Measurements from ENCODE around the gene ST6GALNAC2.
A peak's percentile ranks its signal among the peaks of the same experiment; 100 is the strongest.
"Not testable (repeated sequence)": the region's sequence is repeated elsewhere in the genome, so short reads cannot be mapped to it uniquely, and the experiment has no call there.

The ST6GALNAC2 gene

DNA sequence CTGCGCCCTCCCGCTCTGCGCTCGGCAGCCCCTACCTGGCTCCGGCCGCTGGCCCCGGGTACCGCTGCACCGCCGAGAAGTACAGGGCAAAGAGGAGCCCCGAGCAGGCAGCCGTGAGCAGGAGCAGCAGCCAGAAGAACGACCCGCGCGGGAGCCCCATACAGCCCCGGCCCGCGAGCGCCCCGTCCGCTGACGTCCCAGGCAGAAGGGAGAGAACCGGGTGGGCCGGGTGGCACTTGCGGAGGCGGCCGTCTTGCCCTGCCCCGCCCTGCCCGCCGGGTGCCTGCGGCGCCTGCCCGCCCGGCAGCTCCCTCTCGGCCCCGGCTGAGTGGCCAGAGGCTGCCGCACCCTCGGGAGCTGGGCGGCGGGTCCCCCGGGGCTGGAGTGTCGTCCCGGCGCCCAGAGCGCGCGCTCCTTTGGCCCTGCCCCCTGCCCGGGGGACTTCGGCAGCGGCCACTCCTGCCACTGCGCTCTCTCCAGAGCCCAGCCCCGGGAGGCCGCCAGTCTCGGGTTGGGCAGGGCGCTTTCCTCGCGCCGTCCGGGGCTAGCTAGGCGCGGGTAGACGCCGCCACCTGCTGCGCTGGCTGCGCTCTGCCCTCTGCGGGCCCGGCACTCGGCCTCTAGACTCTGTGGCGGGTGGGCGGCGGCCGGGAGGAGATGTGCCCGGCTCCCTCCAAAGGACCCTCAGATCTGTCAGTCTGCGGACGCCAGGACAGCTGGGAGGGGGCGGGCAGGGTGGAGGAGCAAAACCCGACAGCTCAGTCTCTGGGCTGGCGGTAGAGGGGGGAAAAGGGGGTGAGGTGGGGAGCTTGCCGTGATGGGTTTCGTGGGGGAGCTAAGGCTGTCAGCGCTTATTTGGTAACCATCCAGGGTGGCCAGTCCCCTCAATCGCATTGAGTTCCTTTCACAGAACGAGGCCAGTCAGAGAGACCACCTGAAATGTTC, at the start of gene ST6GALNAC2:
Gene ST6GALNAC2 (minus strand): TSS at position 212 of the 945 bp plus-strand sequence. CDS start 52 bp downstream, at position 160.
- DNase-seq: peak; percentile 41

DNA sequence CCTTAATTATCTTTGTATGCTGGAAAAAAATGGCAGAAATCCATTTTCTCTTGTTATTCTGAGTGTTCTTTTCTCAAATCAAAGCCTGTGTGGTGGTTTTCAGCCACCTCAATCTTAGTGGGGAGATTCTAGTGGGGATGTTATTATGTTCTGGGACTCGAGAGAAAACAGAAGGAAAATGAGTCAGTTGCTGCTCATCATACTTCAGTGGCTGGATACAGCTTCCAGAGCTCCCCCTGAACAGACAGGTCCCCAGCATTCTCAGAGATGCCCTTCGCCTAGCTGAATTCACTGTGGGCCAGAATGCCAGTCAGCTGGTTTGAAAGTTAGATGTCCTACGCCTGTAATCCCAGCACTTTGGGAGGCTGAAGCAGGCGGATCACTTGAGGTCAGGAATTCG, 49.4 kb upstream of the ST6GALNAC2 start:
- no peak for DNase-seq

DNA sequence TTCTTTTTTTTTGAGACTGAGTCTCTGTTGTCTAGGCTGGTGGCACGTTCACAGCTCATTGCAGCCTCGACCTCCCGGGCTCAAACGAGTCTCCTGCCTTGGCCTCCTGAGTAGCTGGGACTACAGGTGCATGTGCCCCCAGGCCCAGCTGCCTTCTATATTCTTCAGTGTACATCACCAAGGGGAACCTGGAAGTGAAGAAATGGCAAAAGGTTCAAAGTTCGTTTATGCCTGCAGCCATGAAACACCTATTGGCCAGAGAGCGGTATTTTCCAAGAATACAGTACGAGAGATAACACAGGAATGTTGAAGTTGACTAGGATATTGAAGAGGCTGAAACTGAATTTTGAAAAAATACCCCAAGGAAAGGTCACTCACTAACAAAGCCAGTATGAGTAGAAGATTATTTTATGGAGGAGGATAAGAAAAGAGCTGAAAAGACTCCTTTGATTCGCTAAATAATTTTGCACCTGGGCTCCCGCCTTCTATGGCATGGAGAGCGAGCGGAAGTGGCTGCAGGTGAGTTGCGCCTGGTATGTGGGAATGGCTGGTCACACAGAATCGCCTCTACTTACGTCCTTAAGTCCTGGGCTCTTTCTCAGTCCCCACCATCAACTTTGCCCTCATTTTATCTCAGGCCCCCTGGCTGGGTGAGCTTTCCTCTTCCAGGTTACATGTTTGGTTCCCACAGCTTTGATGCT, 48.1 kb upstream of the ST6GALNAC2 start:
- DNase-seq: no peak

DNA sequence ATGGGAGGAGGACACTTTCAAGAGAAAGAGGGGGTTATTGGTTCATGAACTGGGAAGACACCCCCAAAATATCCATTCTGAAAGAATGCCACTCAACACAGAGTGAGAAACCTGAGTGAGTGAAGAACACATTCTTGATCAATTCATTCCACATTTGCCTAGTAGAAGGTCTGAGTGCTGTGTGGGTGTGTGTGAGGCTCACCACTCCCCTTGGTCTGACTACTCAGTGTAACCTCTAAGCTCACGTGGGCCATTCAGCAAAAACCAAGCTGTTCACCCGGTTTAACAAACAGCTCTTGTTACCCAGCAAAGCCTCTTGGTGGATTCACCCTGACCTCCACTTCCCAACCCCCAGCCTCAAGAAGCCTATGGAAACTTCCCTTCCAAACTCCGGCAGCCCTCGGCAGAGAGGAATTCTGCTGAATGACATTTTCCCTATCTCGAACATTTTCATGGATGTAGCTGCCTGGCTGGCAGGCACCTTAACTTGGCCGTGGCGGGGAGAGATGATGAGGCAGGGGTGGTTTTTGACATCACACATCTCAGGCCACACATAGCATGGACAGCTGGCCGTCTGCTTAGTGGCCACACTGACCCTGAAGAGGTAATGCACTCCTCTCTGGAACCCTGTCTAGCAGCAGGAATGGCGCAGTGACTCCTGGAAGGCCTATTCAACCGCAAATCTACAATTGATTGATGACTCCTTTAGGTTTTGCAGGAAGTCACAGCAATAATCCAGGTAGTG, 46.3 kb upstream of the ST6GALNAC2 start:
- DNase-seq: no peak

DNA sequence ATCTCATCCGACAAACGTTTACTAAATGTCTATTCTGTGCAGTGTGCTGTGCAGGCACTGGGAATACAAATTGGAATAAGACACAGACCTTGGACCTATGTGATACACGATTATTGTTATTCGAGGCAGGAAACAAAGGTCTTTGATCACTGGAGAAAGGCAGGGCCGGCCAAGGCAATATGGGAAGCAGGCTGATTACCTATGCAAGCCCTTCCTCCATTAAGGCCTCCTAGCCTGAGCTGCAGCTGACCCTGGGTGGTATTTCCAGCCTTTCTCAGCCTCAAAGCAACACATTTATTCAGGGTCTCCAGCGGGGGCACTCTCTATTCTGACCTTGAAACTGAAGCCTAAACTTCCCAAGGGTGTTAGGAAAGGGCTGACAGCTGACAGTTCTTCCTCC, 44.5 kb upstream of the ST6GALNAC2 start:
- no peak for DNase-seq

DNA sequence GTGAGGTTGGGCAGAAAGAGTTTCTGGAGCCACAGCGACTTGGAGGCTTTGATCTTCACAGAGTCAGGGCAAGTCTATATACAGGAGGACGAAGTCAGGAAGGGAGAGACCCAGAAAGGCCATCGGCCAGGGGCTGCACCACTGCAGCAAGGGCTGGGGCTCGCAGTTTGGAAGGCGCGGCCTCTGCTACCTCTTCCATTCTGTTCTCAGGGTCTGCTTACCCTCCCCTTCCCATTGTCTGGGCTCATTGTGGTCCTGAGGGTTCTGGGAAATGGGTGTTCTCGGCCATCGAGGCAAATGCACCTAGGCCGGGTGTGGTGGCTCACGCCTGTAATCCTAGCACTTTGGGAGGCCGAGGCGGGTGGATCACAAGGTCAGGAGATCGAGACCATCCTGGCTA, 41.9 kb upstream of the ST6GALNAC2 start:
- DNase-seq: no peak

DNA sequence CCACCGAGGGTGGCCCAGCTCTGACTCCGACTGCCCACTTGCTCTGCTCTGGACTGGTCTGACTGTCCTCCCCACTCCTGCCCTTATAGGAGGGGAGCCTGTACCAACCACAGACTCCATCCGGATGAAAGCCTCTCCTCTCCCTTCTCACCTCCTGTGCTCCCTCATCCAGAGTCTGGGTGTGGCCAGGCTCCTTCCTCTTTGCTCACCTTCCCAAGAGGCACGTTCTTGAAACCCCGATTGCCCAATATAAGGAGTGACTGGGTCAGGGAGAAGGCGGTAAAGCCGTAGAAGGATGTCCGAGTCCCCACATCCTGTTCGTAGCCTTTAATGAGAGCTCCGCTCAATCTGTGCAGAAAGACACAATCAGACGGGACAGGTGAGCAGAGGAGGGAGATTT, 40.8 kb upstream of the ST6GALNAC2 start:
- no peak for DNase-seq

DNA sequence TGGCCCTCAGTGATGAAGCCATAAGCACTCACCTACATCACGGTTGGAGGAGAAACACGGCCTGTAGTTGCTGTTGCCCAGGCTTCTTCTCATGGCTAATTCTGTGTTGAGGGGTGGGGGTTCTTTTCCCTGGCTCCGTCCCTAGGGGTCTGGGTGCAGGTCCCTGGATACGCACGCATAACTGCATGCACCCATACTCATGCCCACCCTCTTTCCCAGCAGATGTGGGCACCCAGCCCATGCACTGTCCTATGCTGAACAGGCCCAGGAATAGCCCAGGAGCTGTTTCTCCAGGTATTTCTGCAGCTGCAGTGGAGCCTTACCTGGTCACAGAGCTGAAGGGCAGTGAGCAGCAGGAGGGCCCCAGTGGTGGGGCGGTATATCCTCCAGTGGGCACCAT, 39.8 kb upstream of the ST6GALNAC2 start:
- no peak for DNase-seq

DNA sequence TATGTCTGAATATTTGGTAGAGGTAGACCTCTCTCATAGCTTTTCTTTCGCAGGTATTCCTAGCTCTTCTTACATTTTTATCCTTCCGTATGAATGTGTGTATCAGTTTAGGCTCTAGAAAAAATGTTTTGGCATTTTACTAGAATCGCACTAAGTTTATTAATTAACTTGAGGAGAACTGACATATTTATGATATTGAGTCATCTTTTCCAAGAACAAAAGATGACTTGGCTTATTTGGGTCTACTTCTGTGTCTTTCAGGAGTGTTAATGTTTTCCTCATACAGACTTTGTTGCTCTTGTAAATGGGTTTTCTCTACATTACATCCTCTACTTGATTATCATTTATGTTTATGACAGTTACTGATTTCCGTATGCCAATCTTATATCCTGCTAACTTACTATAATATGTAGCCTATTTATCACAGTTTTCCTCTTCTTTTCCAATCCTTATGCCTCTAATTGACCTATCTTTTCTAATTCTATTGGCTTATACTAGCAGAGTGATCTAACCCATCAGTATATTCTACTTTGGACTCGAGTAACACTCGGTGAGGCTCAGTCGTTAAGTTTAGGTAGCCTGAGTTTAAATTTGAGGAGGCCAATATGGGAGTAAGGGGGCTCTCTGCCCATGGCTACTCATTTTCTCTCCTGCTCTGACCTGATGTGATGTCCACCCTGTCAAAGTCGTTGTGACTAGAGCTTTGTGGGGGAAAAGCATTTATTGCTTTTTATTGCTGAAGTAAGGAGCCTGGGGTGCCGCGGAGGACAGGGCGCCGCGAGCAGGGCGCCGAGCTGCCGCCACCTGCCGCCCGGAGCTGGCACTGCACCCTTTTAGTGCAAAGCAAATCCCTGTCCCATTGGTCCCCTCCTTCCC, 37.8 kb upstream of the ST6GALNAC2 start:
- peak; percentile 79 for DNase-seq

DNA sequence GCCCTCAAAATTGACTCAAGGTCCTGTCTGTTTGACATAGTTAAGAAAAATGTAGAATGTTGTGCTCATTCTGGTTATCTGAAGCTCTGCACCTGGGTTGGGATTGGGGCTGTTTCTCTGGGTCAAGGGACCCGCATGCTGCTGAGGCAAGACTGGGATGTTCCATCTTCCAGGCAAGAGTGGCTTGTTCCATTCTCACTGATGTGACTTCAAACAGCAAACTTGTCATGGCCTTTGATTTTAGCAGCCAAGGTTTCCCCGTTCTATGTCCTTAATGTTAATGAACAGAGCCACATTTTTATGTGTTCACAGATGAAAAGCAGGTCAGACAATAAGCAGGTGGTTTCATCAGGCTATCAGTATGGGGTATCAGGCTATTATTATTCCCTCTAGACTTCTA, 32.2 kb upstream of the ST6GALNAC2 start:
- DNase-seq: no peak

DNA sequence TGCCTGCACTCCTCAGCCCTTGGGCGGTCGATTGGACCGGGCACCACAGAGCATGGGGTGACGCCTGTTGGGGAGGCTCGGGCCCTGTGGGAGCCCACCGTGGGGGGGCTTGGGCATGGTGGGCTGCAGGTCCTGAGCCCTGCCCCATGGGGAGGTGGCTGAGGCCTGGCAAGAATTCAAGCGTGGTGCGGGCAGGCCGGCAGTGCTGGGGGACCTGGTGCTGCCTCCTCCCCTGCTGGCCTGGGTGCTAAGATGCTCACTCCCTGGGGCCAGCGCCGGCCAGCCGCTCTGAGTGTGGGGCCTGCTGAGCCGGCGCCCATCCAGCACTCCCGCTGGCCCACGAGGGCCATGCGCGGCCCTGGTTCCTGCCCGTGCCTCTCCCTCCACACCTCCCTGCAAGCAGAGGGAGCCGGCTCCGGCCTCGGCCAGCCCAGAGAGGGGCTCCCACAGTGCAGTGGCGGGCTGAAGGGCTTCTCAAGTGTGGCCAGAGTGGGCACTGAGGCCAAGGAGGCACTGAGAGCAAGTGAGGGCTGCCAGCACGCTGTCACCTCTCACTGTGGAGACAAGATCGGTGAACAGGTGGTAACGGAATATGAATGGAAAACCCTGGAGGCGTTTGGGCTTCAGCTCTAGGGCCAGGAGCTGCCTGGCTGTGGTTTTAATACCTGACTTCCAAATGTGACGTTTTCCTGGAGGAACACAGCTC, 29.4 kb upstream of the ST6GALNAC2 start:
- DNase-seq: no peak

DNA sequence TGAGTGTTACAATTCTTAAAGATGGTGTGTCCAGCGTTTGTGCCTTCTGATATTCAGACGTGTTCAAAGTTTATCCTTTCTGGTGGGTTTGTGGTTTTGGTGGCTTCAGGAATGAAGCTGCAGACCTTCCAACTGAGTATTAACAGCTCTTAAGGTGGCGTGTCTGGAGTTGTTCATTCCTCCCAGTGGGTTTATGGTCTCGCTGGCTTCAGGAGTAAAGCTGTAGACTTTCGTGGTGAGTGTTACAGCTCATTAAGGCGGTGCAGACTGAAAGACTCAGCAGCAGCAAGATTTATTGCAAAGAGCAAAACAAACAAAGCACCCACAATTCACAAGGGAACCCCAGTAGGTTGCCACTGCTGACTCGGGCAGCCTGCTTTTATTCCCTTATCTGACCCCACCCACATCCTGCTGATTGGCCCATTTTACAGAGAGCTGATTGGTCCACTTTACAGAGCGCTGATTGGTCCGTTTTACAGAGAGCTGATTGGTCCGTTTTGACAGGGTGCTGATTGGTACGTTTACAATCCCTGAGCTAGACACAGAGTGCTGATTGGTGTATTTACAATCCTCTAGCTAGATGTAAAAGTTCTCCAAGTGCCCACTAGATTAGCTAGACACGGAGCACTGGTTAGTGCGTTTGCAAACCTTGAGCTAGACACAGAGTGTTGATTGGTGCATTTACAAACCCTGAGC, 28.6 kb upstream of the ST6GALNAC2 start:
- DNase-seq: peak; percentile 43

DNA sequence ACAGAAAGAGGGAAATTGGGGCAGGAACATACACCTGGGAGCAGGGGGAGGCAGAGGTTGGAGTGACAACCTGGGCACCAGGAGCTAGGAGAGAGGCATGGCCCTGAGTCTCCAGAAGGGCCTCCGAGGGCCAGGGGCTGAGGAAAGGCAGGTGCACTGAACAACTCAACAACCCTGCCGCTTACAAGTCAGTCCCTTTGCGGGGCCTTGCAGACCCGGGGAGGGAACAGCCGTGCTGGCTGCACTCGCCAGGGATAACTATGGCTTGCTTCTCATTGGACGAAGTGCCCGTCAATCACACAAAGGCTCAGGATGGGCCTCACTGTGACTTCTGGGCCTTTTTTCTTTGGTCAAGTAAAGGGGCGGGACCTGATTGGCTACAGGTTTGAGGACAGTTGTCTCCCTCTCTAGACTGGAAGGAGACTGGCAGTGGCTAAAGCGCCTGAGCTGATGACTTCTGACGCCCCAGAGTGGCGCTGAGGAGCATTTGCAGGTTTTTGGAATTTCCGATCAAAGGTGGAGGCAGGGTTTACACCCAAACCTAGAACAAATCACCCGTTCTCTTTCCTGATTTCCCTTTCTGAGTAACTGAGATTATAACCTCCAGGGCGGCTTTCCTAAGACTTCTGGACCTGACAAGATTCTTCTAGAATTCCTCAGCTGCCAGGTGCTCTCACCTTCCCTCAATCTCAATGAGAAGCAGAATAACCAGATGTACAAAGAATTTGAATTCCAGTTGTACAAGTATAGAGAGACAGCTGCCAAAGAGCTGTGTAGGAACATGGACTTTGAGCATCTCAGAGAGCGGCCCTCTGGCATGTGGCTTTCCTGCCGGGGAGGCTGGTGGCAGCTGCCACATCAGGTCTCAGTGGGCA, 27.6 kb upstream of the ST6GALNAC2 start:
- DNase-seq: no peak

DNA sequence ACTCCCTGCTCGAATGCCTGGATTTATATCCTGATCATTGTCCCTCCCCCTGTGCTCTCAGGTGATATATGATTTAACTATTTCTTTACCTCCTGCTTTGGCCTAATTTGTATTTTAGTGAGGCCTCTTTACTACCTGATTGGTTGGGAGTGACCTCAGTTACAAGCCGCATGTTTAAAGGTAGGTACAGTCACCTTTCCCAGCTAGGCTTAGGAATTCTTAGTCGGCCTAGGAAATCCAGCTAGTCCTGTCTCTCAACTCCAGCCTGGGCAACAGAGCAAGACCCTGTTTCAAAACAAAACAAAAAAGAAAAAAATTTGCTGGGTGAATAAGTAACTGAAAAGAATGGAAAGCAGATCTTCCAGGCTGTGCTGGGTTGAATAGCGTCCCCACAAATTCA, 26.8 kb upstream of the ST6GALNAC2 start:
- DNase-seq: no peak

DNA sequence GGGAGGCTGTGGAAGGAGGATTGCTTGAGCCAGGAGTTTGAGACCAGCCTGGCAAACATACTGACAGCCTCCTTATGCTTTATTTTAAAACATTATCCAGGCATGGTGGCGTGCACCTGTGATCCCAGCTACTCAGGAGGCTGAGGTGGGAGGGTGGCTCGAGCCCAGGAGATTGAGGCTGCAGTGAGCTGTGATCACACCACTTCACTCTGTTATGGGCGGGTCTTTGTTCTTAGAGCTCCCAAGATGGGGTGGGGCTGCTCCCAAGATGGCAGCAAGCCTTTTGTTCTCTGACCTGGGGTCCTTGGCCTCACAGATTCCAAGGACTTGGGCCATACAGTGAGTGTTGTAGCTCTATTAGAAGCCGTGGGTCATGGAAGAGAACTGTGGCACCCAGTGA, 26.1 kb upstream of the ST6GALNAC2 start:
- DNase-seq: no peak

DNA sequence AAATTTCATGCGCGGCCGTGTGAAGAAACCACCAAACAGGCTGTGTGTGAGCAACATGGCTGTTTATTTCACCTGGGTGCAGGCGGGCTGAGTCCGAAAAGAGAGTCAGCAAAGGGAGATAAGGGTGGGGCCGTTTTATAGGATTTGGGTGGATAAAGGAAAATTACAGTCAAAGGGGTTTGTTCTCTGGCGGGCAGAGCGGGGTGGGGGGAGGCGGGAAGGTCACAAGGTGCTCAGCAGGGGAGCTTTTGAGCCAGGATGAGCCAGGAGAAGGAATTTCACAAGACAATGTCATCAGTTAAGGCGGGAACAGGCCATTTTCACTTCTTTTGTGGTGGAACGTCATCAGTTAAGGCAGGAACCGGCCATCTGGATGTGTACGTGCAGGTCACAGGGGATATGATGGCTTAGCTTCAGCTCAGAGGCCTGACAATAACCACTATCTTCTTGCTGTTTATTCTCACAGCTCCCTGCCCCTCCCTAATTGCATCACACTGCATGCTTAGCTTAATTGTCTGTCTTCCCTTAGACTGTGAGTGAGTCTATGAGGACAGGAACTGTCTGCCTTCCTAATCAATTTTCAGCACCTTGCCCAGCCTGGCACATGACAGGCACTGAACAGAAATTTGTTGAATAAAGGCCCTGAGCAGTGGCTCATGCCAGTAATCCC, 25.6 kb upstream of the ST6GALNAC2 start:
- DNase-seq: not testable (repeated sequence)

DNA sequence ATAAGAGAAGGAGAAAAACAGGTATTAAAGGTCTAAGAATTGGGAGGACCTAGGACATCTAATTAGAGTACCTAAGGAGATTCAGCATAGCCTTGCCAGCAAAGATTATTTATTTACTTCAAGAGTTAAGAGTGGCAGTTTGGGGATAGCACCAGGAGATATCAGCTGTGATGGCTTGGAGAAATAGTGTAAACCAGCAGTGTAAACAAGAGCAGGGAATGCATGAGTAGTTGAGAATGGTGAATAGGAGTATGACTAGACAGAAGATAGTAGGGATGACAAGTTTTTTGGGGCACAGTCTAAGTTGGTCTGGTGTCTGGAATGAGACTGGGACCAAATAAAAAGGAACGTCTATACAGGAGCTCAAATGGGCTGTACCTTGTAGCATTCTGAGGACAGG, 21.0 kb upstream of the ST6GALNAC2 start:
- DNase-seq: not testable (repeated sequence)

DNA sequence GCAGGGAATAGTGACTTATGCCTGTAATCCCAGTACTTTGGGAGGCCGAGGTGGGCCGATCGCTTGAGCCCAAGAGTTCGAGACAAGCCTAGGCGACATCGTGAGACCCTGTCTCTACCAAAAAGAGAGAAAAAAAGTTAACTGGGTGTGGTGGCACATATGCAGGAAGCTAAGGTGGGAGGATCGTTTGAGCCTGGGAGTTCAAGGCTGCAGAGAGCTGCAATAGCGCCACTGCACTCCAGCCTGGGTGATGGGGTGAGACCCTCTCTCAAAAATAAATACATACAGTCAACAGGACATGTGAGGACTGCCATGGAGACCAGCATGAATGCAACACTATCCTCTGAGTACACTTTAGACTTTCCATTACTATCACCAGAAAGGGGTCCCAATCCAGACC, 15.4 kb upstream of the ST6GALNAC2 start:
- DNase-seq: no peak

DNA sequence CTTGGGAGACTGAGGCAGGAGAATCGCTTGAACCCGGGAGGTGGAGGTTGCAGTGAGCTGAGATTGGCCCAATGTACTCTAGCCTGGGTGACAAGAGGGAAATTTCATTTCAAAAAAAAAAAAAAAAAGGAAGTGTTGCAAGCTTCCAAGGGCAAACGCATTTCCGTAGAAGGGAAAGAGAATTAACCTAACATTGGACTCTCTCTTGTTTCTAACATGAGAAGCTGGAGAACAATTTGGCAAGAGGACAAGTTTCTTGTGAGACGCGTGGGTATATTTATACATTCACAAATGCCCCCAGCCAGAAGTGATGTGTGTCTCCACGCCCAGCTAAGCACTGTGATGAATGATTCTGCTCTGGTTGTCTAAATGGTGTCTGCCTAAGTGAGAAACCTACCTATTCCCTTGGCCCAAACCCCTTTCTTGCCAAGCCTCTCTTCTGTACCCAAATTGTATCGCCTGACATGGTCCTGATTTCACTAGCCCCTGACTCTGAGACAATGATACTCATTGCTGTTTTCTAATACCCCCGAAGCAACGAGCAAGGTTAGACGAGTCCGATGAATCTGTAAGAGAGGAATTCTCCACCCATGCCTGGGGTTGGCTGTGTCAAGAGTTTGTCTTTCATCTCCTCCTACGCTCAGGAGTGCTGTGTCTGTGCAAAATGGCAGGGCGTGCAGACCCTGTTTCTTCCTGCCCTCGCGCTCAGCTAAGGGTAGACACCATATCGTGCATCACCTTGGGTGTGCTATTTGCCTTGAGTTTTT, 14.2 kb upstream of the ST6GALNAC2 start:
- no peak for DNase-seq
